CD4-positive, alpha-beta T cell (primary cell): ENCODE data around the gene CCDC174. TPM values are rescaled to one million over a fixed set of nuclear protein-coding genes. Genes with fewer than 3 reads are reported as not detected.

Source experiments
- ATAC-seq: fragments of 200-7000 bp; cut with Tn5 transposase; one replicate; pipeline ENCODE4 v1.10.0; 2022; ENCODE audit warnings: mild to moderate bottlenecking; ENCODE audit not compliant: poor library complexity
- CTCF ChIA-PET: fragments of 350-600 bp; sonication (Branson Sonifier 250); formaldehyde crosslinking; loops from one replicate; lab custom pipeline; 2021; ENCODE audit warnings: antibody characterized with exemption, inconsistent platforms; lab: Charles Lee
- POLR2A ChIA-PET: fragments of 350-600 bp; sonication (Branson Sonifier 250); formaldehyde crosslinking; loops from one replicate; lab custom pipeline; 2021; ENCODE audit warnings: antibody characterized with exemption, inconsistent platforms; lab: Charles Lee
- DNase-seq, 14 experiments: peaks; one replicate each; pipeline ENCODE4 v3.0.0-alpha.2; 2013 to 2020; ENCODE audit warnings: mixed read lengths in 2 of 14
- H3K27ac ChIP-seq, 2 donors: one replicate each; pipeline versions ENCODE4 v1.5.1 to v1.7.0; 2013; ENCODE audit warnings: low read length in 2 of 2, low read depth in 1 of 2, mild to moderate bottlenecking in 1 of 2
- H3K27me3 ChIP-seq, 2 experiments: 1 replicate in 1 of 2; 2 replicates in 1 of 2; pipeline versions ENCODE4 v1.6.1 to v1.7.0; 2013; ENCODE audit warnings: low read length in 2 of 2, control low read depth in 1 of 2, mild to moderate bottlenecking in 1 of 2, moderate library complexity in 1 of 2; ENCODE audit not compliant: insufficient read depth in 2 of 2, control insufficient read depth in 1 of 2
- H3K36me3 ChIP-seq: one replicate; pipeline ENCODE4 v1.6.1; 2013; ENCODE audit warnings: low read length, control low read depth; ENCODE audit not compliant: insufficient read depth
- H3K4me1 ChIP-seq: one replicate; pipeline ENCODE4 v1.6.1; 2013; ENCODE audit warnings: low read length, control low read depth; ENCODE audit not compliant: insufficient read depth
- H3K4me3 ChIP-seq: one replicate; pipeline ENCODE4 v1.5.1; 2013; ENCODE audit warnings: mild to moderate bottlenecking, low read length, moderate library complexity
- H3K9me3 ChIP-seq, 2 experiments: 1 replicate in 1 of 2; 2 replicates in 1 of 2; pipeline versions ENCODE4 v1.6.1 to v1.7.0; 2013; ENCODE audit warnings: low read length in 2 of 2, mild to moderate bottlenecking in 2 of 2, control low read depth in 1 of 2, moderate library complexity in 1 of 2; ENCODE audit not compliant: control insufficient read depth in 1 of 2, insufficient read depth in 1 of 2
- H3K27ac Mint-ChIP-seq: one replicate; pipeline ENCODE4 v1.8.0; 2020; ENCODE audit warnings: mixed read lengths
- H3K27me3 Mint-ChIP-seq: one replicate; pipeline ENCODE4 v1.8.0; 2021; ENCODE audit warnings: mixed read lengths
- H3K36me3 Mint-ChIP-seq: one replicate; pipeline ENCODE4 v1.8.0; 2021; ENCODE audit warnings: low read depth, mixed read lengths
- H3K4me1 Mint-ChIP-seq: one replicate; pipeline ENCODE4 v1.8.0; 2021; ENCODE audit warnings: low read depth, mixed read lengths
- H3K4me3 Mint-ChIP-seq: one replicate; pipeline ENCODE4 v1.8.0; 2020; ENCODE audit warnings: mild to moderate bottlenecking, mixed read lengths
- H3K9me3 Mint-ChIP-seq: one replicate; pipeline ENCODE4 v1.8.0; 2020; ENCODE audit warnings: mixed read lengths
- CTCF ChIP-seq: fragments of 200-600 bp; IDR thresholded peaks from one replicate; pipeline ENCODE4 v1.8.0; 2022; ENCODE audit warnings: antibody characterized with exemption, mild to moderate bottlenecking
- intact Hi-C, 2 experiments: fragments of 100-400 bp; cut with DNase I in 1 of 2; cut with micrococcal nuclease in 1 of 2; formaldehyde crosslinking; loops; one replicate each; pipeline versions ENCODE4 v1.15.1 to v1.9.0; 2023 to 2025; cut with DNase I, micrococcal nuclease
- total RNA-seq, 174 experiments: library from RNA in 2 of 174; stranded (reverse) in 2 of 174; gene quantifications; one replicate each; pipeline ENCODE4 v1.2.3 and lab custom pipeline; 2021 to 2026

CCDC174 gene
- total RNA-seq, 2 experiments from 2014 or later = 32.9 to 37.5 TPM

- no peak overlapping the region for H3K4me3 ChIP-seq
- ATAC-seq = no peak
- Mint-ChIP-seq H3K4me1 (no peaks in the 10 kb centered on the region), H3K4me3 (no peak overlapping the region), H3K36me3 (no peaks in the 10 kb centered on the region), H3K27me3 (peaks cover 28% of the 10 kb centered on the region), H3K27ac (no peak overlapping the region), H3K9me3 (no peaks in the 10 kb centered on the region)
- intact Hi-C loops = no loop called here
- H3K36me3 ChIP-seq = no peaks in the 10 kb centered on the region
- no peak overlapping the region for H3K27ac ChIP-seq
- H3K4me1 ChIP-seq = no peaks in the 10 kb centered on the region
- peaks cover 2 to 4% of the 10 kb centered on the region in 2 experiments for H3K27me3 ChIP-seq
- CTCF ChIA-PET = no interaction called here
- TF ChIP-seq CTCF = no peak
- peaks cover 0 to 3% of the 10 kb centered on the region in 2 experiments for H3K9me3 ChIP-seq
- DNase-seq = no peak
- POLR2A ChIA-PET = no interaction called here
These were observed 31.1 kb upstream of the CCDC174 start for GRCh38 chr3:14620512-14620911.

- intact Hi-C loops = no loop called here
- POLR2A ChIA-PET = no interaction called here
- Mint-ChIP-seq H3K27me3 (peaks cover 23% of the 10 kb centered on the region), H3K27ac (no peak overlapping the region), H3K9me3 (no peaks in the 10 kb centered on the region), H3K4me1 (no peaks in the 10 kb centered on the region), H3K4me3 (no peak overlapping the region), H3K36me3 (no peaks in the 10 kb centered on the region)
- TF ChIP-seq CTCF = no peak
- H3K27ac ChIP-seq = no peak overlapping the region
- no peak for ATAC-seq
- H3K4me1 ChIP-seq = no peaks in the 10 kb centered on the region
- no peak overlapping the region for H3K4me3 ChIP-seq
- H3K36me3 ChIP-seq = no peaks in the 10 kb centered on the region
- CTCF ChIA-PET = no interaction called here
- H3K9me3 ChIP-seq = peaks cover 0 to 3% of the 10 kb centered on the region in 2 experiments
- H3K27me3 ChIP-seq = peaks cover 2% of the 10 kb centered on the region in 2 experiments
- DNase-seq = no peak
These were observed 30.5 kb upstream of the CCDC174 start for GRCh38 chr3:14621093-14621492.

GRCh38 chr3:14622368-14622767, 29.2 kb upstream of the CCDC174 start:
- no peak overlapping the region for H3K27ac Mint-ChIP-seq
- no peaks in the 10 kb centered on the region for H3K4me1 Mint-ChIP-seq
- ChIA-PET POLR2A (no interaction called here), CTCF (no interaction called here)
- H3K36me3 Mint-ChIP-seq = no peaks in the 10 kb centered on the region
- peaks cover 22% of the 10 kb centered on the region for H3K27me3 Mint-ChIP-seq
- no peak overlapping the region for H3K4me3 ChIP-seq
- H3K27ac ChIP-seq = no peak overlapping the region
- no peak for DNase-seq
- TF ChIP-seq CTCF = no peak
- intact Hi-C loops = no loop called here
- no peak overlapping the region for H3K4me3 Mint-ChIP-seq
- H3K36me3 ChIP-seq = no peaks in the 10 kb centered on the region
- H3K4me1 ChIP-seq = no peaks in the 10 kb centered on the region
- no peak for ATAC-seq
- no peaks in the 10 kb centered on the region for H3K9me3 Mint-ChIP-seq
- H3K9me3 ChIP-seq = peaks cover 0 to 3% of the 10 kb centered on the region in 2 experiments
- no peaks in the 10 kb centered on the region for H3K27me3 ChIP-seq
